Progenitor cell of endocrine pancreas (in vitro differentiated cells): ENCODE data around the gene MRPL51. TPM values are rescaled to one million over a fixed set of nuclear protein-coding genes. Genes with fewer than 3 reads are reported as not detected.

Experiments used
- DNase-seq: peaks from one replicate; pipeline ENCODE4 v3.0.0; 2021; ENCODE audit warnings: low spot score; ENCODE audit not compliant: unreplicated experiment
- H3K27ac Mint-ChIP-seq: 2 replicates; pipeline ENCODE4 v1.8.0; 2021; ENCODE audit warnings: mild to moderate bottlenecking, moderate library complexity, mixed read lengths
- H3K27me3 Mint-ChIP-seq: 2 replicates; pipeline ENCODE4 v1.8.0; 2021; ENCODE audit warnings: mixed read lengths
- H3K36me3 Mint-ChIP-seq: 2 replicates; pipeline ENCODE4 v1.8.0; 2022; ENCODE audit warnings: mixed read lengths; ENCODE audit not compliant: insufficient read depth
- H3K4me1 Mint-ChIP-seq: 2 replicates; pipeline ENCODE4 v1.8.0; 2021; ENCODE audit warnings: low read depth, mixed read lengths
- H3K4me3 Mint-ChIP-seq: 2 replicates; pipeline ENCODE4 v1.8.0; 2021; ENCODE audit warnings: low read depth, mild to moderate bottlenecking, moderate library complexity, mixed read lengths
- H3K9me3 Mint-ChIP-seq: 2 replicates; pipeline ENCODE4 v1.8.0; 2021; ENCODE audit warnings: low read depth, mixed read lengths
- total RNA-seq: library from RNA; stranded (reverse); gene quantifications from 2 replicates; pipeline ENCODE4 v1.2.1, GENCODE V29; 2021
- TF ChIP-seq, protein P1 (sequence below): fragments of 200-600 bp; sonication (generic); IDR thresholded peaks from one replicate; pipeline ENCODE4 v1.5.0; 2021; ENCODE audit warnings: antibody characterized with exemption, mild to moderate bottlenecking; ENCODE audit not compliant: unreplicated experiment

MRPL51 gene
- total RNA-seq, 1 donor from 2014 or later: 279 TPM

DNA sequence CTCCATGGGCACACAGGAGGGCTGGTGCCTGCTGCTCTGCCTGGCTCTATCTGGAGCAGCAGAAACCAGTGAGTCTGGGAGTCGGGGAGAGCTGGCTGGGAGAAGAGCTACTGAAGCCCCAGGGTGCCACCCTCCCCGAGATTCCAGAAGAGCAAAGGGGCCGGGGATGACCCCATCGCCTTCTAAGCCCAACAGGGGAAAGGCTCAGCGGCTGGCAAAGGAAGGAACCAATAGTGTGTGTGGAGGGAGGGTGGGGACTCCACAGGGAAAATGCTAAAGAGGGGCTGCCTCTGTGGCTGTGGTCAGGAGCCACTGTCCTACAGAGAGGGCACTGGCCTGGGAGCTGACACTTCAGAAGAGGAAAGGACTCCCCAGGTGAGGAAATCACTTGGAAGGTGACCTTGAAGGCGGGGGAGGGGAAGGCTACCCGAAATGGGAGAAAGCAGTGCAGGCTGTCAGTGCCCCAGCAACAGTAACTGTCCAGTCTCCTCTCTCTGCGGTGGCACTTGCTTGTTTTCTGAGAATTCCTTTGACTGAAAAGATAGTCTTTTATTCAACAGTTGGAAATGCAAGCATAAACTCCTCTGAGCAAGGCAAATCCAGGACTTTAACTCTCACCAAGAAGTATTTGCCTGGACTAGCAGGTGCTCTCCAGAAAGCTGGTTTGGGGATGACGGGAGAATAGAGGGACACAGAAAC lies 40.7 kb downstream of the MRPL51 start:
- Mint-ChIP-seq H3K9me3 (no peaks in the 10 kb centered on the region), H3K4me3 (peak overlapping the region; percentile 79), H3K4me1 (peaks cover 24% of the 10 kb centered on the region), H3K27ac (peak overlapping the region; percentile 89), H3K27me3 (no peaks in the 10 kb centered on the region), H3K36me3 (peaks cover 3% of the 10 kb centered on the region)
- DNase-seq: no peak
- TF ChIP-seq, protein P1, sequence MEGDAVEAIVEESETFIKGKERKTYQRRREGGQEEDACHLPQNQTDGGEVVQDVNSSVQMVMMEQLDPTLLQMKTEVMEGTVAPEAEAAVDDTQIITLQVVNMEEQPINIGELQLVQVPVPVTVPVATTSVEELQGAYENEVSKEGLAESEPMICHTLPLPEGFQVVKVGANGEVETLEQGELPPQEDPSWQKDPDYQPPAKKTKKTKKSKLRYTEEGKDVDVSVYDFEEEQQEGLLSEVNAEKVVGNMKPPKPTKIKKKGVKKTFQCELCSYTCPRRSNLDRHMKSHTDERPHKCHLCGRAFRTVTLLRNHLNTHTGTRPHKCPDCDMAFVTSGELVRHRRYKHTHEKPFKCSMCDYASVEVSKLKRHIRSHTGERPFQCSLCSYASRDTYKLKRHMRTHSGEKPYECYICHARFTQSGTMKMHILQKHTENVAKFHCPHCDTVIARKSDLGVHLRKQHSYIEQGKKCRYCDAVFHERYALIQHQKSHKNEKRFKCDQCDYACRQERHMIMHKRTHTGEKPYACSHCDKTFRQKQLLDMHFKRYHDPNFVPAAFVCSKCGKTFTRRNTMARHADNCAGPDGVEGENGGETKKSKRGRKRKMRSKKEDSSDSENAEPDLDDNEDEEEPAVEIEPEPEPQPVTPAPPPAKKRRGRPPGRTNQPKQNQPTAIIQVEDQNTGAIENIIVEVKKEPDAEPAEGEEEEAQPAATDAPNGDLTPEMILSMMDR: no peak

DNA sequence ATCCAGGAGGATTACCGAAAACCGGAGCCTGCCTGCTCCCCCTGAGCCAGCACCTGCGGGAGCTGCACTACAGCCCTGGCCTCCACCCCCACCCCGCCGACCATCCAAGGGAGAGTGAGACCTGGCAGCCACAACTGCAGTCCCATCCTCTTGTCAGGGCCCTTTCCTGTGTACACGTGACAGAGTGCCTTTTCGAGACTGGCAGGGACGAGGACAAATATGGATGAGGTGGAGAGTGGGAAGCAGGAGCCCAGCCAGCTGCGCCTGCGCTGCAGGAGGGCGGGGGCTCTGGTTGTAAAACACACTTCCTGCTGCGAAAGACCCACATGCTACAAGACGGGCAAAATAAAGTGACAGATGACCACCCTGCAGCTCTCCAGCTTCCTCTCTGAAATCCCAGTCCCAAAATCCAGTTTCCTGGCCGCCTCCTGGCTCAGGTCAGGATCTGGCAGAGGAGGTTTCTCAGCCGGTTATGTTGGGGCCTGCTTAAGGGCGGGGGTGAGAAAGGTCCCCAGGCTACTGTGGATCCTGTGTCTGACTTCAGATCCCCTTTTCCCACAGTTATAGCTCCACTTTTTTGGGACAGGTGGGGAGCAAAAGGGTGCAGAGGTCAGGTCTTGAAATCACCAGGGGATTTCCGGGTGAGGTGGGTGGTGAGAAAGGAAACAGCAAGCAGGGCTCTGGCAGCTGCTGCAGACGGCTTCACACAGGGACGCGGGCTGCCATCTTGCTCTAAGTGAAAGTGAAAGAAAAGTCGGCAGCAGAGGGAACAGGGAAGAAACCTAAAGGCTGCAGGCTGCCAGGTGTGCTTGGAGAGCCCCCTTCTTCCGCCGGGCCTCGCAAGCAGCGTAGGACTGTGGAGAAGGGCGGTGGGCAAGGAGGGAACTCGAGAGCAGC lies 41.5 kb downstream of the MRPL51 start, which contains the start of gene TAPBPL:
TSS of gene TAPBPL (plus strand) at position 695 of the 897 bp plus-strand sequence. CDS start 207 bp downstream, outside the sequence.
- Mint-ChIP-seq H3K9me3 (no peaks in the 10 kb centered on the region), H3K27ac (peak within 1 kb of the TSS; percentile 89), H3K36me3 (peaks cover 3% of the 10 kb centered on the region), H3K4me3 (peak within 1 kb of the TSS; percentile 79), H3K4me1 (peaks cover 24% of the 10 kb centered on the region), H3K27me3 (no peaks in the 10 kb centered on the region)
- DNase-seq: peak; percentile 45
- TF ChIP-seq, protein P1: no peak

GRCh38 chr12:6450869-6451347 lies 42.2 kb downstream of the MRPL51 start:
- peaks cover 3% of the 10 kb centered on the region for H3K36me3 Mint-ChIP-seq
- peak overlapping the region; percentile 79 for H3K4me3 Mint-ChIP-seq
- H3K27ac Mint-ChIP-seq: peak overlapping the region; percentile 89
- no peak for DNase-seq
- TF ChIP-seq, protein P1: no peak
- no peaks in the 10 kb centered on the region for H3K27me3 Mint-ChIP-seq
- peaks cover 24% of the 10 kb centered on the region for H3K4me1 Mint-ChIP-seq
- H3K9me3 Mint-ChIP-seq: no peaks in the 10 kb centered on the region

- peaks cover 24% of the 10 kb centered on the region for H3K4me1 Mint-ChIP-seq
- H3K9me3 Mint-ChIP-seq: no peaks in the 10 kb centered on the region
- peak overlapping the region; percentile 79 for H3K4me3 Mint-ChIP-seq
- H3K36me3 Mint-ChIP-seq: peaks cover 3% of the 10 kb centered on the region
- TF ChIP-seq, protein P1: no peak
- H3K27me3 Mint-ChIP-seq: no peaks in the 10 kb centered on the region
- no peak overlapping the region for H3K27ac Mint-ChIP-seq
- DNase-seq: no peak
Measured at GRCh38 chr12:6450091-6450868, 42.8 kb downstream of the MRPL51 start.
